Measurements from ENCODE around the gene TACC3. TPM values are rescaled to one million over a fixed set of nuclear protein-coding genes. Genes with fewer than 3 reads are reported as not detected.

The TACC3 gene
- total RNA-seq, 4 donors from 2014 or later: 4.8 to 10.3 (median 5.1) TPM

DNA sequence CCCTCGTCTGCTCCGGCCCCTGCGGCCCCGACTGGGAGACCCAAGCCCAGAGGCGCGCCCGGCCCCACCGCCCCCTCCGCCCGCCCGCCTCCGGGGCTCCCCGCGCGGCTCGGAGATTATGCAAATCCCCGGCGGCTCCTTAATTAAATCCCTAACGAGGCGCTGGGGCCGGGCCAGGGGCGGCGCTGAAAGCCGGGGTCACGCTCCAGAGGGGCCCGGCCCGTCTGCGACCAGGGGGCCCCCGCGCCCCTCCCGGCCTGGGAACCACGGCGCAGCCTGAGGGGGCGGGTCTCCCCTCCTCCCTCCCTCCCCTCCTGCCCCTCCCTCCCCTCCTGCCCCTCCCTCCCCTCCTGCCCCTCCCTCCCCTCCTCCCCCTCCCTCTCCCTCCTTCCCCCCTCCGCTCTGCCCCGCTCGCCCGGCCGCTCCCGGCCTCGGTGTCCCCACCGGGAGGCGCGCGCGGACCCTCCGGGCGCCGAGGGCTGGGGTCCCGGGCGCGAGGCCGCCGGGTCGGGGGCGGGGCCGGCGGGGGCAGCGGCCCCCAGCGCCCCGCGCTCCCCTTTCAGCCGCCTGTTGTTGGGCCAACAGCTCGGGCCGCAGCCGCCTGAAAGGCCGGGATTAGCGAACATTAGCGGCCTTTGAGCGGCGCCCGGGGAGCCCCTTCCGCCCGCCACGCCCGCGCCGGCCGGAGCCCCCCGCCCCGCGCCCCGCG, 45.9 kb downstream of the TACC3 start:
- Histone ChIP-seq H3K27ac (no peak overlapping the region), H3K36me3 (no peaks in the 10 kb centered on the region), H3K9me3 (no peaks in the 10 kb centered on the region), H3K27me3 (no peaks in the 10 kb centered on the region), H3K4me3 (replicated peaks in 1 of 3) (peak overlapping the region in 1 of 3 donors; percentile 42), H3K4me1 (peaks cover 12 to 21% of the 10 kb centered on the region in 2 donors)
- intact Hi-C loops (cut with DNase I): no loop called here
- peak in 1 of 2 donors; percentile 17 for DNase-seq
- TF ChIP-seq, protein P1, sequence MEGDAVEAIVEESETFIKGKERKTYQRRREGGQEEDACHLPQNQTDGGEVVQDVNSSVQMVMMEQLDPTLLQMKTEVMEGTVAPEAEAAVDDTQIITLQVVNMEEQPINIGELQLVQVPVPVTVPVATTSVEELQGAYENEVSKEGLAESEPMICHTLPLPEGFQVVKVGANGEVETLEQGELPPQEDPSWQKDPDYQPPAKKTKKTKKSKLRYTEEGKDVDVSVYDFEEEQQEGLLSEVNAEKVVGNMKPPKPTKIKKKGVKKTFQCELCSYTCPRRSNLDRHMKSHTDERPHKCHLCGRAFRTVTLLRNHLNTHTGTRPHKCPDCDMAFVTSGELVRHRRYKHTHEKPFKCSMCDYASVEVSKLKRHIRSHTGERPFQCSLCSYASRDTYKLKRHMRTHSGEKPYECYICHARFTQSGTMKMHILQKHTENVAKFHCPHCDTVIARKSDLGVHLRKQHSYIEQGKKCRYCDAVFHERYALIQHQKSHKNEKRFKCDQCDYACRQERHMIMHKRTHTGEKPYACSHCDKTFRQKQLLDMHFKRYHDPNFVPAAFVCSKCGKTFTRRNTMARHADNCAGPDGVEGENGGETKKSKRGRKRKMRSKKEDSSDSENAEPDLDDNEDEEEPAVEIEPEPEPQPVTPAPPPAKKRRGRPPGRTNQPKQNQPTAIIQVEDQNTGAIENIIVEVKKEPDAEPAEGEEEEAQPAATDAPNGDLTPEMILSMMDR (IDR thresholded peaks at IDR 0.05): no peak
- no peak for TF ChIP-seq POLR2A (IDR thresholded peaks at IDR 0.05)
- 0% methylated on average over 7 of the region's 84 CpGs; no CpG with 5 or more reads in 1 of the 2 donors for WGBS, 2 donors

DNA sequence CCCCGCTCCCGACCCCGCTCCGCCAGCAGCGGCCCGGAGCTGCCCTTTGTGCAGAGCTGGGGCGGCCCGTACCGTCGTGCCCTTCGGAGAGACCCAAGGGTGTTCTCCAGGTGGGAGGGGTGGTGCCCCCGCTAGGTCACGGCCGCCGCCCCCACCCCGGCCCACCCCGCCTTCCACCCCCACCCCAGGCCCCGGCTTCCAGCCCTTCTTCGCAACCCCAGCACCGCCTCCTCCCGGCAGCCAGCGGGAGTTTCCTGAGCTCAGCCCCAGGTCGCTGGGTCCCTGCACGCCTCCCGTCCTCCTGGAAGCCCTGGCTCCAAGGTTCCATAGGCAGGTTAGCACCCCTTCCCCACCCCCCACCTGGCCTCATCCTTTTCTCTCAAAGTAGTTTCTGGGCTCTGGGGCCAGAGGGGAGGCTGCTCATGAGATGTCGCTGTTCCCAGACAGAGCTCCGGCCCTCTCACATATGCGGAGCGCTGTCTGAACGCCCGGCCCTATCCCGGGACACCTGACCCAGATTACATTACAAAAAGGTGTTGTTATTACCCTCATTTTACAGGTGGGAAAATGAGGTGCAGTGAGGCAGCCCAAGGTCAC, 46.5 kb downstream of the TACC3 start:
- WGBS, 2 donors: 50 to 85% methylated on average over 7 to 15 of the region's 32 CpGs
- Histone ChIP-seq H3K4me1 (peaks cover 12 to 21% of the 10 kb centered on the region in 2 donors), H3K36me3 (no peaks in the 10 kb centered on the region), H3K27ac (no peak overlapping the region), H3K9me3 (no peaks in the 10 kb centered on the region), H3K27me3 (no peaks in the 10 kb centered on the region), H3K4me3 (replicated peaks in 1 of 3) (peak overlapping the region in 1 of 3 donors; percentile 42)
- peak; percentile 17 to 22 for DNase-seq
- TF ChIP-seq POLR2A (IDR thresholded peaks at IDR 0.05): no peak
- intact Hi-C loops (cut with DNase I): no loop called here

- H3K36me3 ChIP-seq: no peaks in the 10 kb centered on the region
- no peak overlapping the region for H3K4me3 ChIP-seq (replicated peaks in 1 of 3)
- no peak for TF ChIP-seq POLR2A (IDR thresholded peaks at IDR 0.05)
- TF ChIP-seq, protein P1 (IDR thresholded peaks at IDR 0.05): no peak
- WGBS, 2 donors: 83 to 92% methylated on average over 16 to 18 of the region's 23 CpGs
- intact Hi-C loops (cut with DNase I): no loop called here
- H3K9me3 ChIP-seq: no peaks in the 10 kb centered on the region
- no peak for DNase-seq
- H3K4me1 ChIP-seq: peaks cover 9 to 16% of the 10 kb centered on the region in 2 donors
- no peaks in the 10 kb centered on the region for H3K27me3 ChIP-seq
- H3K27ac ChIP-seq: no peak overlapping the region
Observed at GRCh38 chr4:1768367-1769034, 47.2 kb downstream of the TACC3 start.

DNA sequence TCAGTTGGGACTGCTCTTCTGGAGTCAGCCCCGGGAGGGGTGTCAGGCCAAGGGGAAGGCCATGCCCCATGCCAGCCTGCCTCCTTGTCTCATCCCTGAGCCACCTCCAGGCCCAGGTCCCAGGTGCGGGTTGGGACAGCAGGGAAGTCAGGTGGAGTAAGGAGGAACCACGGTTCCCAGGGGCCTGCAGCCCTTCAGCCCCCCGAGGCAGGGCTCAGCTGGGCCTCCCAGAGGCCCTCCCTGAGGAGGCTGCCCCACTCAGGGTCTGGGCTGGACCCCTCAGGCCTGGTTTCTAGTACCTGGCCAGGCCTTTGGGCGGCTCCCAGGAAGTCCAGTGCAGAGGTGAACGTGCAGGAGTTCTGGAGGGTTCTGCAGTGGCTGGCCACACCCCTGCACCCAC, 48.4 kb downstream of the TACC3 start:
- H3K4me1 ChIP-seq: peaks cover 5 to 10% of the 10 kb centered on the region in 2 donors
- H3K9me3 ChIP-seq: no peaks in the 10 kb centered on the region
- H3K27ac ChIP-seq: no peak overlapping the region
- H3K36me3 ChIP-seq: no peaks in the 10 kb centered on the region
- intact Hi-C loops (cut with DNase I): no loop called here
- 91% methylated on average over 4 of the region's 6 CpGs; no CpG with 5 or more reads in 1 of the 2 donors for WGBS, 2 donors
- no peak for TF ChIP-seq POLR2A (IDR thresholded peaks at IDR 0.05)
- TF ChIP-seq, protein P1 (IDR thresholded peaks at IDR 0.05): no peak
- H3K27me3 ChIP-seq: no peaks in the 10 kb centered on the region
- H3K4me3 ChIP-seq (replicated peaks in 1 of 3): no peak overlapping the region
- DNase-seq: no peak

DNA sequence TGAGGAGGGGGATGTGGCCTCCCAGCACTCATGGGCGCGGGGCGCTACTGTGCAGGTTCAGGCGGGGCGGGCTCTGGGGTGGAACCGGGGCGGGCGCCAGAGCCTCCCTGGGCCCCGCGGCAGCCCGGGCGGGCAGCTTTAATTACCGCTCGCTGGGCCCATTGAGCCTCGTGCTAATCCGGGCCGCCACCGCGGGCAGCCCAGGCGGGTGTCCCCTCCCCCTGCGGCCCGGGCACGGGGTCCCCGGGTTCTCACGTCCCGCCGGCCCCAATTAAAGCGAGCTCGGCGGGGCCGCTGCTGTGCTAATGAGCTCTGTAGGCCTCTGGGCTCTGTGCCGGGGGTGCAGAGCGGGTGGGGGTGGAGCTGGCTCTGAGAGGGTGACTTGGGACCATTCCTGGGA, 48.9 kb downstream of the TACC3 start:
- intact Hi-C loops (cut with DNase I): no loop called here
- Histone ChIP-seq H3K4me3 (replicated peaks in 1 of 3) (no peak overlapping the region), H3K9me3 (no peaks in the 10 kb centered on the region), H3K36me3 (no peaks in the 10 kb centered on the region), H3K27me3 (no peaks in the 10 kb centered on the region), H3K27ac (no peak overlapping the region), H3K4me1 (peaks cover 5 to 10% of the 10 kb centered on the region in 2 donors)
- no peak for DNase-seq
- TF ChIP-seq POLR2A (IDR thresholded peaks at IDR 0.05): no peak
- TF ChIP-seq, protein P1 (IDR thresholded peaks at IDR 0.05): no peak
- 47% methylated on average over 19 of the region's 33 CpGs; no CpG with 5 or more reads in 1 of the 2 donors for WGBS, 2 donors
